OCI-LY1 (cell line): Measurements from ENCODE around the gene USP46.

Source experiments
- H2AFZ ChIP-seq: fragments of 200-600 bp; sonication (generic), shearing (Covaris generic); 2 replicates; pipeline ENCODE4 v1.6.0; 2014; ENCODE audit warnings: antibody characterized with exemption, mild to moderate bottlenecking, low read length
- H3F3A ChIP-seq: fragments of 200-600 bp; sonication (generic), shearing (Covaris generic); 2 replicates; pipeline ENCODE4 v1.6.0; 2014; ENCODE audit warnings: mild to moderate bottlenecking, antibody characterized with exemption, low read length, moderate library complexity; ENCODE audit not compliant: insufficient read depth
- H3K27ac ChIP-seq: fragments of 200-600 bp; sonication (generic); 2 replicates; pipeline ENCODE4 v1.5.1; 2014; ENCODE audit warnings: low read length, mixed run types, mild to moderate bottlenecking, low read depth; ENCODE audit not compliant: poor library complexity, severe bottlenecking
- H3K27me3 ChIP-seq: fragments of 200-600 bp; sonication (generic); 2 replicates; pipeline ENCODE4 v1.6.0; 2014; ENCODE audit warnings: antibody characterized with exemption, mild to moderate bottlenecking, low read length, moderate library complexity; ENCODE audit not compliant: insufficient read depth
- H3K36me3 ChIP-seq: fragments of 200-600 bp; sonication (generic); 2 replicates; pipeline ENCODE4 v1.6.1; 2014; ENCODE audit warnings: mild to moderate bottlenecking, antibody characterized with exemption, low read length, moderate library complexity, mixed read lengths; ENCODE audit not compliant: insufficient read depth
- H3K4me1 ChIP-seq: fragments of 200-600 bp; sonication (generic); 2 replicates; pipeline ENCODE4 v1.5.1; 2014; ENCODE audit warnings: mild to moderate bottlenecking, low read length, moderate library complexity; ENCODE audit not compliant: insufficient read depth, severe bottlenecking
- H3K4me2 ChIP-seq: fragments of 200-600 bp; sonication (generic), shearing (Covaris generic); 2 replicates; pipeline ENCODE4 v1.6.1; 2014; ENCODE audit warnings: low read length
- H3K4me3 ChIP-seq: fragments of 200-600 bp; sonication (generic); 2 replicates; pipeline ENCODE4 v1.5.1; 2014; ENCODE audit warnings: low read length, low read depth, mild to moderate bottlenecking, mixed read lengths; ENCODE audit not compliant: poor library complexity, severe bottlenecking
- H3K79me2 ChIP-seq: fragments of 200-600 bp; shearing (Covaris generic); 2 replicates; pipeline ENCODE4 v1.6.1; 2016; ENCODE audit warnings: mixed run types, low read length, mixed read lengths; ENCODE audit not compliant: insufficient read depth
- H3K9ac ChIP-seq: fragments of 200-600 bp; sonication (generic), shearing (Covaris generic); 2 replicates; pipeline ENCODE4 v1.6.1; 2014; ENCODE audit warnings: mild to moderate bottlenecking, low read length, mixed read lengths
- H3K9me2 ChIP-seq: fragments of 200-600 bp; sonication (generic), shearing (Covaris generic); 2 replicates; pipeline ENCODE4 v1.6.1; 2014; ENCODE audit warnings: low read depth, mild to moderate bottlenecking, low read length, mixed read lengths
- H3K9me3 ChIP-seq: fragments of 200-600 bp; shearing (Covaris generic); 2 replicates; pipeline ENCODE4 v1.6.1; 2014; ENCODE audit warnings: low read length, mixed read lengths
- H4K20me1 ChIP-seq: fragments of 200-600 bp; sonication (generic), shearing (Covaris generic); 2 replicates; pipeline ENCODE4 v1.6.0; 2016; ENCODE audit warnings: mild to moderate bottlenecking, low read length; ENCODE audit not compliant: insufficient read depth
- CTCF ChIP-seq: fragments of 200-600 bp; sonication (generic), shearing (Covaris generic); IDR thresholded peaks from 2 replicates; pipeline ENCODE4 v1.5.1; 2017; ENCODE audit warnings: mild to moderate bottlenecking, antibody characterized with exemption, low read length, moderate library complexity, mixed read lengths
- EZH2 ChIP-seq: fragments of 200-600 bp; sonication (generic), shearing (Covaris generic); IDR thresholded peaks from 2 replicates; pipeline ENCODE4 v1.8.0; 2017; ENCODE audit warnings: borderline replicate concordance, mixed run types, mild to moderate bottlenecking, antibody characterized with exemption, low read length, moderate library complexity, mixed read lengths

USP46 gene

GRCh38 chr4:52689096-52689495, 30.0 kb upstream of the USP46 start:
- Histone ChIP-seq H3K9ac (no peak overlapping the region), H3K36me3 (no peaks in the 10 kb centered on the region), H3K9me3 (no peaks in the 10 kb centered on the region), H2AFZ (no peak overlapping the region), H3K4me3 (no peak overlapping the region), H3F3A (no peaks in the 10 kb centered on the region), H3K4me1 (no peaks in the 10 kb centered on the region), H3K9me2 (no peaks in the 10 kb centered on the region), H3K79me2 (no peaks in the 10 kb centered on the region), H3K4me2 (no peak overlapping the region), H3K27ac (no peak overlapping the region), H3K27me3 (no peaks in the 10 kb centered on the region), H4K20me1 (no peaks in the 10 kb centered on the region)
- no peak for TF ChIP-seq EZH2
- no peak for TF ChIP-seq CTCF

- Histone ChIP-seq H3K27me3 (no peaks in the 10 kb centered on the region), H3K4me3 (no peak overlapping the region), H3K9me3 (no peaks in the 10 kb centered on the region), H3K4me2 (no peak overlapping the region), H3K36me3 (no peaks in the 10 kb centered on the region), H3K27ac (no peak overlapping the region), H4K20me1 (no peaks in the 10 kb centered on the region), H3K4me1 (no peaks in the 10 kb centered on the region), H3K79me2 (no peaks in the 10 kb centered on the region), H3K9me2 (no peaks in the 10 kb centered on the region), H3F3A (no peaks in the 10 kb centered on the region), H3K9ac (no peak overlapping the region), H2AFZ (no peak overlapping the region)
- TF ChIP-seq CTCF (no peak), EZH2 (no peak)
These were observed 28.6 kb upstream of the USP46 start for GRCh38 chr4:52687696-52688095.

GRCh38 chr4:52685316-52685715, 26.2 kb upstream of the USP46 start:
- Histone ChIP-seq H3K79me2 (no peaks in the 10 kb centered on the region), H4K20me1 (no peaks in the 10 kb centered on the region), H3K4me2 (no peak overlapping the region)

More at GRCh38 chr4:52685316-52685715, 26.2 kb upstream of the USP46 start:
- Histone ChIP-seq H3K4me1 (no peaks in the 10 kb centered on the region), H3K9ac (no peak overlapping the region), H3K27ac (no peak overlapping the region), H3K9me2 (no peaks in the 10 kb centered on the region), H3F3A (no peaks in the 10 kb centered on the region), H3K27me3 (no peaks in the 10 kb centered on the region), H3K4me3 (no peak overlapping the region), H2AFZ (no peak overlapping the region), H3K9me3 (no peaks in the 10 kb centered on the region), H3K36me3 (no peaks in the 10 kb centered on the region)
- TF ChIP-seq CTCF, result no peak
- TF ChIP-seq EZH2, result no peak
